GM18870 (cell line): ENCODE measurements around the gene CABP2.
"Not testable (repeated sequence)": the region's sequence is repeated elsewhere in the genome, so short reads cannot be mapped to it uniquely, and the experiment has no call there.

Experiments
- ATAC-seq: cut with Tn5 transposase; IDR thresholded peaks from one replicate; pipeline ENCODE4 v1.9.1; 2021; ENCODE audit warnings: moderate library complexity; ENCODE audit not compliant: unreplicated experiment

The CABP2 gene

DNA sequence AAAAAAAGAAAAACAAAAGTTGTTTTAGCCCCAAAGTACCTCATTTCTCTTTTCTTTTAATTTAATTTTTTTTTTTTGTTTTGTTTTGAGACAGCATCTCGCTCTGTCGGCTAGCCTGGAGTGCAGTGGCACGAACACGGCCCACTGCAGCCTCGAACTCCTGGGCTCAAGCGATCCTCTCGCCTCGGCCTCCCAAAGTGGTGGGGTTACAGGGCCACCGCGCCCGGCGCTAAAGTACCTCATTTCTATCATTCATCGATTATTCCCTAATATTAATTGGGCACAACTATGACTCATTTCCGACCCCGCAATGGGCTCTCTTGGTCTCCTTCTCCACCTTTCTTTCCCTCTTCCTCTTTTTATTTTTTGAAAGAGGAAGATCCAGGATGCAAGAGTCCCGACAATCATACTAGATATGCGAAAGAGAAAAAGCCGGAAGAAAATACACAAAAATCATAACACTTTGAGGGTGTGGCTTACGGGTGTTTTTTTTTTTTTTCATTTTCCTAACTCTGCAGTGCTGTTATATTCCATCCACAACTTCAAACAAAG is 40.9 kb downstream of the CABP2 start:
- no peak for ATAC-seq

DNA sequence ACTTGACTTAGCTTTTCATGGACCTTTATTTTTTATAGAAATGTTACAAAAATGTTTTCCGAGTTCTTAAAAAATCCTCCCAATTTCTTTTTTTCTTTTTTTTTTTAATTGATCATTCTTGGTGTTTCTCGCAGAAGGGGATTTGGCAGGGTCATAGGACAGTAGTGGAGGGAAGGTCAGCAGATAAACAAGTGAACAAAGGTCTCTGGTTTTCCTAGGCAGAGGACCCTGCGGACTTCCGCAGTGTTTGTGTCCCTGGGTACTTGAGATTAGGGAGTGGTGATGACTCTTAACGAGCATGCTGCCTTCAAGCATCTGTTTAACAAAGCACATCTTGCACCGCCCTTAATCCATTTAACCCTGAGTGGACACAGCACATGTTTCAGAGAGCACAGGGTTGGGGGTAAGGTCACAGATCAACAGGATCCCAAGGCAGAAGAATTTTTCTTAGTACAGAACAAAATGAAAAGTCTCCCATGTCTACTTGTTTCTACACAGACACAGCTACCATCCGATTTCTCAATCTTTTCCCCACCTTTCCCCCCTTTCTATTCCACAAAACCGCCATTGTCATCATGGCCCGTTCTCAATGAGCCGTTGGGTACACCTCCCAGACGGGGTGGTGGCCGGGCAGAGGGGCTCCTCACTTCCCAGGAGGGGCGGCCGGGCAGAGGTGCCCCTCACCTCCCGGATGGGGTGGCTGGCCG is 45.7 kb downstream of the CABP2 start:
- not testable (repeated sequence) for ATAC-seq

DNA sequence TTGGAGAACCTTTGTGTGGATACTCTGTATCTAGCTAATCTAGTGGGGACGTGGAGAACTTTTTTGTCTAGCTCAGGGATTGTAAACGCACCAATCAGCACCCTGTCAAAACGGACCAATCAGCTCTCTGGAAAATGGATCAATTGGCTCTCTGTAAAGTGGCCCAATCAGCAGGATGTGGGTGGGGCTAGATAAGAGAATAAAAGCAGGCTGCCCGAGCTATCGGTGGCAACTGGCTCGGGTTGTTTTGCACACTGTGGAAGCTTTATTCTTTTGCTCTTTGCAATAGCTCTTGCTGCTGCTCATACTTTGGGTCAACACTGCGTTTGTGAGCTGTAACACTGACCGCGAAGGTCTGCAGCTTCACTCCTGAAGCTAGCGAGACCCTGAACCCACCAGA is 46.6 kb downstream of the CABP2 start:
- not testable (repeated sequence) for ATAC-seq

DNA sequence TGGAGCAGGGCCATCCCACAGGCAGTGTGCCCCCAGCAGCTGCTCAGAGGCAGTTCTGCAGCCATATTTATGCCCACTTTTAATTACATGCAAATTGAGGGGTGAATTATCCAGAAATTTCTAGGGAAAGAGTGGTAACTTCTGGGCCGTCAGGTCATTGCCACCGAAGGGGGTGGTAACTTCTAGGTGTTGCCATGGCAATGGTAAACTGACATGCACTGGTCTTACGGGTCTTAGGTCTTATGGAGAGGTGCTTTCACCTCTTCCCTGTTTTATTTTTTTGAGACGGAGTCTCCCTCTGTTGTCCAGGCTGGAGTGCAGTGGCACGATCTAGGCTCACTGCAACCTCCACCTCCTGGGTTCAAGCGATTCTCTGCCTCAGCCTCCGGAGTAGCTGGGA is 50.4 kb downstream of the CABP2 start:
- no peak for ATAC-seq

DNA sequence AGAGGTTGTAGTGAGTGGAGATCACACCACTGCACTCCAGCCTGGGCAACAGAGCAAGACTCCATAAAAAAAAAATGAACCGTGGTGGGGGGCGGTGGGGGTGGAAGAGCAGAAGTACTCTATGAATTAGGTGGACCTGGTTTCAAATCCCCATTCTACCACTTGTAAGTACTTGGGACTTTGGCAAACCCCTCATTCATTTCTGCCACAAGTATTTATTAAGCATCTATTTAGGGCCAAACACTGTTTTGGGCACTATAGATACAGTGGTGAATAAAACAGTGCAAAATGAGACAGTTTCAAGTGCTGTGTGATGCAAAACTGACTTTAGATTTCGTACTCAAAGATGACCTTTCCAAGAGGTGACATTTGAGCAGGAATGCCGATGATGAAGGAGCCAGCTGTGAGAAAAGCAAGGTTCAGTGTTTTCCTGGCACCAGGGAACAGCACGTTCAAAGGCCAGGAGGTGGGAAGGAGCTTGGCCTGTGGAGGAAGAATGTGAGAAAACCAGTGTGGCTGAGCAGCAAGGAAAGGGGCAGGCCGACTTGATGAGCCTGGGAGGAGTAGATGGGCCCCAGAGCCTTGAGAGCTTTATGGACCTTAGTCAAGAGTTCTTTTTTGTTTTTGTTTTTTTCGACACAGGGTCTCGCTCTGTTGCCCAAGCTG is 52.8 kb downstream of the CABP2 start:
- no peak for ATAC-seq

DNA sequence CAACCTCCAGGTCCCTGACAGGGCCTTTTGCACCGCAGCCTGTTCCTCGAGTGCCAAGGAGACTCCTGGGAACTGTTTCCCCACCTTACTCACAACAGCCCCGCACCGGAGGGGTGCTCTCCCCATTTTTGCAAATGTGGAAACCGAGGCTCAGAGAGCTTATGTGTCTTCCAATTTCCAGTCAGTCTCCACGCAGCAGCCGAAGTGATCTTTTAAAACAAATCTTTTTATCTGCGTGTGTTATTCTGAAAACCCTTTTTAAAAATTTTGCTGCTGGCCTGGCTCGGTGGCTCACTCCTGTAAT is 53.8 kb downstream of the CABP2 start:
- no peak for ATAC-seq
